CD14-positive monocyte (primary cell): ENCODE data around the gene RTCA. TPM values are rescaled to one million over a fixed set of nuclear protein-coding genes. Genes with fewer than 3 reads are reported as not detected.
A peak's percentile ranks its signal among the peaks of the same experiment; 100 is the strongest.

Experiments
- DNase-seq, 3 donors: peaks; one replicate each; pipeline ENCODE4 v3.0.0-alpha.2; 2011 to 2022
- H2AFZ ChIP-seq: 2 replicates; pipeline ENCODE4 v1.6.0; 2012; ENCODE audit warnings: mild to moderate bottlenecking, low read depth, low read length, inconsistent platforms; ENCODE audit not compliant: insufficient read depth, poor library complexity, severe bottlenecking
- H3K27ac ChIP-seq, 2 donors: 1 replicate in 1 of 2; 2 replicates in 1 of 2; pipeline ENCODE4 v1.5.1; 2012 to 2013; ENCODE audit warnings: low read length in 2 of 2, control low read depth in 1 of 2, inconsistent platforms in 1 of 2, low read depth in 1 of 2, mild to moderate bottlenecking in 1 of 2
- H3K27me3 ChIP-seq, 2 donors: one replicate each; pipeline versions ENCODE4 v1.6.0 to v1.6.1; 2011 to 2013; ENCODE audit warnings: low read length in 2 of 2; ENCODE audit not compliant: control insufficient read depth in 2 of 2, insufficient read depth in 2 of 2
- H3K36me3 ChIP-seq, 2 donors: replicated peaks in 1 of 2; 1 replicate in 1 of 2; 2 replicates in 1 of 2; pipeline versions ENCODE4 v1.5.1 to v1.6.1; 2012 to 2013; ENCODE audit warnings: low read length in 2 of 2, control low read depth in 1 of 2, inconsistent platforms in 1 of 2, mild to moderate bottlenecking in 1 of 2; ENCODE audit not compliant: insufficient read depth in 2 of 2, control insufficient read depth in 1 of 2
- H3K4me1 ChIP-seq, 2 donors: 1 replicate in 1 of 2; 2 replicates in 1 of 2; pipeline versions ENCODE4 v1.5.1 to v1.6.1; 2012 to 2013; ENCODE audit warnings: low read length in 2 of 2, control low read depth in 1 of 2, inconsistent platforms in 1 of 2, mild to moderate bottlenecking in 1 of 2, moderate library complexity in 1 of 2; ENCODE audit not compliant: insufficient read depth in 2 of 2, control insufficient read depth in 1 of 2
- H3K4me2 ChIP-seq: replicated peaks from 2 replicates; pipeline ENCODE3; 2012; ENCODE audit warnings: low read length, moderate library complexity, mild to moderate bottlenecking; ENCODE audit not compliant: poor library complexity, severe bottlenecking; ENCODE audit errors: extremely low read depth
- H3K4me3 ChIP-seq, 3 experiments: fragments of 200-600 bp in 1 of 3; sonication (generic) in 1 of 3; replicated peaks in 1 of 3; 1 replicate in 2 of 3; 2 replicates in 1 of 3; pipeline ENCODE4 v1.5.1; 2011 to 2013; ENCODE audit warnings: low read length in 3 of 3, mild to moderate bottlenecking in 3 of 3, control low read depth in 2 of 3, low read depth in 2 of 3, inconsistent platforms in 1 of 3, moderate library complexity in 1 of 3
- H3K79me2 ChIP-seq: 2 replicates; pipeline ENCODE4 v1.6.0; 2012; ENCODE audit warnings: mild to moderate bottlenecking, control low read depth, inconsistent platforms, low read length, moderate library complexity; ENCODE audit not compliant: insufficient read depth
- H3K9ac ChIP-seq: 2 replicates; pipeline ENCODE4 v1.6.0; 2017; ENCODE audit warnings: low read length, mild to moderate bottlenecking; ENCODE audit not compliant: insufficient read depth, poor library complexity, severe bottlenecking
- H3K9me3 ChIP-seq, 2 donors: replicated peaks in 1 of 2; 1 replicate in 1 of 2; 2 replicates in 1 of 2; pipeline versions ENCODE4 v1.5.1 to v1.6.1; 2012 to 2013; ENCODE audit warnings: low read length in 2 of 2, control low read depth in 1 of 2; ENCODE audit not compliant: control insufficient read depth in 1 of 2, insufficient read depth in 1 of 2
- H4K20me1 ChIP-seq: 2 replicates; pipeline ENCODE4 v1.6.0; 2012; ENCODE audit warnings: mild to moderate bottlenecking, low read length, control low read depth, moderate library complexity; ENCODE audit not compliant: insufficient read depth
- H3K27ac Mint-ChIP-seq, 7 donors: one replicate each; pipeline ENCODE4 v1.8.0; 2020; ENCODE audit warnings: mild to moderate bottlenecking in 7 of 7, mixed read lengths in 7 of 7, moderate library complexity in 6 of 7, inconsistent platforms in 2 of 7
- H3K27me3 Mint-ChIP-seq, 3 donors: one replicate each; pipeline ENCODE4 v1.8.0; 2021 to 2022; ENCODE audit warnings: low read depth in 3 of 3, mild to moderate bottlenecking in 3 of 3, mixed read lengths in 3 of 3, moderate library complexity in 3 of 3, inconsistent platforms in 1 of 3
- H3K36me3 Mint-ChIP-seq, 2 donors: one replicate each; pipeline ENCODE4 v1.8.0; 2020; ENCODE audit warnings: mixed read lengths in 2 of 2, inconsistent platforms in 1 of 2, mild to moderate bottlenecking in 1 of 2
- H3K4me1 Mint-ChIP-seq: one replicate; pipeline ENCODE4 v1.8.0; 2020; ENCODE audit warnings: mild to moderate bottlenecking, mixed read lengths
- H3K4me3 Mint-ChIP-seq, 2 donors: one replicate each; pipeline ENCODE4 v1.8.0; 2020; ENCODE audit warnings: mild to moderate bottlenecking in 2 of 2, mixed read lengths in 2 of 2, moderate library complexity in 1 of 2
- H3K9me3 Mint-ChIP-seq, 7 donors: one replicate each; pipeline ENCODE4 v1.8.0; 2020 to 2022; ENCODE audit warnings: mixed read lengths in 7 of 7, mild to moderate bottlenecking in 6 of 7, moderate library complexity in 6 of 7, inconsistent platforms in 2 of 7
- CTCF ChIP-seq: fragments of 200-600 bp; IDR thresholded peaks from one replicate; pipeline ENCODE4 v1.8.0; 2022; ENCODE audit warnings: antibody characterized with exemption, mild to moderate bottlenecking
- WGBS: methylation state at CpG from one replicate; pipeline ENCODE4 v1.1.5; 2013; ENCODE audit warnings: missing lambda C conversion rate; ENCODE audit not compliant: insufficient coverage; 5-methylcytosine and 5-hydroxymethylcytosine counted together
- intact Hi-C, 2 donors: fragments of 100-400 bp; cut with micrococcal nuclease; formaldehyde crosslinking; loops; one replicate each; pipeline versions ENCODE4 v1.15.0 to v1.15.1; 2023
- polyA plus RNA-seq, 3 donors: library from polyadenylated mRNA; depleted of rRNA in 1 of 3; unstranded in 2 of 3; stranded (reverse) in 1 of 3; fragments of 300-500 nt in 2 of 3; fragments of >200 nt in 1 of 3; fragmentation: Illumina TruSeq in 2 of 3; gene quantifications; 1 replicate in 2 of 3; 2 replicates in 1 of 3; pipeline ENCODE4 v1.2.3, GENCODE V29; 2012 to 2021

RTCA gene
- polyA plus RNA-seq, 3 donors: 11.7 to 18.3 (median 17.9) TPM

GRCh38 chr1:100265562-100265930 lies 470 bp upstream of the RTCA start:
- Histone ChIP-seq H4K20me1 (peaks cover 5% of the 10 kb centered on the region), H3K4me1 (peaks cover 18 to 23% of the 10 kb centered on the region in 2 donors), H3K27me3 (no peaks in the 10 kb centered on the region), H3K4me2 (peak overlapping the region; percentile 100), H2AFZ (peak overlapping the region; percentile 96), H3K36me3 (peaks cover 23 to 30% of the 10 kb centered on the region in 2 donors), H3K9ac (peak overlapping the region; percentile 86), H3K79me2 (peaks cover 38% of the 10 kb centered on the region), H3K4me3 (peak overlapping the region; percentile 64 to 96 (median 94)), H3K27ac (peak overlapping the region; percentile 71 to 92), H3K9me3 (peaks cover 0 to 5% of the 10 kb centered on the region in 2 donors)
- H3K27ac Mint-ChIP-seq: peak overlapping the region; percentile 85 to 96 (median 95)
- no peak for DNase-seq
- 4% methylated on average over 11 of the region's 12 CpGs for WGBS
- peaks cover 39 to 46% of the 10 kb centered on the region in 2 donors for H3K36me3 Mint-ChIP-seq
- peaks cover 30% of the 10 kb centered on the region for H3K4me1 Mint-ChIP-seq
- no peak for TF ChIP-seq CTCF
- no peaks in the 10 kb centered on the region for H3K27me3 Mint-ChIP-seq
- peaks cover 12 to 28% (median 19%) of the 10 kb centered on the region in 7 donors for H3K9me3 Mint-ChIP-seq
- intact Hi-C loops: loop anchor here (5.0 to 10.0 kb wide), 5 partner anchors 33 to 228 kb away; partner anchors contain the start of genes CDC14A (in 2 of the 2), SASS6 (in 2 of the 2) and TRMT13 (in 2 of the 2)
- peak overlapping the region; percentile 99 for H3K4me3 Mint-ChIP-seq

- Histone ChIP-seq H3K79me2 (peaks cover 47% of the 10 kb centered on the region), H3K36me3 (peaks cover 35 to 42% of the 10 kb centered on the region in 2 donors), H3K4me3 (peak overlapping the region; percentile 64 to 96 (median 94)), H3K9ac (peak overlapping the region; percentile 86), H3K9me3 (peaks cover 0 to 2% of the 10 kb centered on the region in 2 donors), H3K4me1 (peaks cover 18 to 23% of the 10 kb centered on the region in 2 donors), H3K4me2 (peak overlapping the region; percentile 100), H4K20me1 (peaks cover 9% of the 10 kb centered on the region), H2AFZ (peak overlapping the region; percentile 96), H3K27me3 (no peaks in the 10 kb centered on the region), H3K27ac (peak overlapping the region; percentile 71 to 92)
- Mint-ChIP-seq H3K4me3 (peak overlapping the region; percentile 99), H3K27ac (peak overlapping the region; percentile 89 to 96 (median 95)), H3K4me1 (peaks cover 32% of the 10 kb centered on the region), H3K9me3 (peaks cover 8 to 23% (median 13%) of the 10 kb centered on the region in 7 donors), H3K36me3 (peaks cover 49 to 55% of the 10 kb centered on the region in 2 donors), H3K27me3 (no peaks in the 10 kb centered on the region)
- DNase-seq: no peak
- TF ChIP-seq CTCF: no peak
- intact Hi-C loops: loop anchor here (5.0 to 10.0 kb wide), 5 partner anchors 34 to 229 kb away; partner anchors contain the start of genes CDC14A (in 2 of the 2), SASS6 (in 2 of the 2) and TRMT13 (in 2 of the 2)
- 6% methylated on average over 3 of the region's 8 CpGs for WGBS
Observed at GRCh38 chr1:100266741-100267140, 725 bp downstream of the RTCA start.
